Stimulated activated CD8-positive, alpha-beta memory T cell treated with anti-CD3 and anti-CD28 coated beads, Interleukin-15, amount 100 ng/mL, for 1 hour (primary cell): ENCODE results near the gene ZRANB2.

ENCODE experiments used
- DNase-seq: peaks from one replicate; pipeline ENCODE4 v3.0.0-alpha.2; 2020; ENCODE audit warnings: low read depth

ZRANB2 gene

DNA sequence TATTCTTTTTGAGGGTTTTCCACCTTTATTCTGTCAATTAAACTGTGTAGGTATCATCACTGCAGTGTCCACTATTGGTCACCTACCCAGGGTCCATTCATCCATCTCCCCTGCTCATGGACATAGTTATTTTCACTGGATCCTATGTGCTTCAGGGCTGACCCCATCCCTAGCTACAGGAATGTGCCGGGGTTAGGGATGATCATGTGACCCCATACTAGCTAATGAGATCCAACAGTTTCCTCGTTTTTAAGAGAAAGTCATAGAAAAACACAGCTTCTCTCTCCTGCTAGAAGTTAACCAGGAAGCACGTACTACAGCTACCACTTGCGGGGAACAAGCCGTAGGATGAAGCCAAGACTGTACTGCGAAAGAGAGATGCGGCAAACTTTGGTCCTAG, 52.8 kb downstream of the ZRANB2 start:
- no peak for DNase-seq

- DNase-seq: no peak
Observed at GRCh38 chr1:71026093-71026492, 54.7 kb downstream of the ZRANB2 start.

- no peak for DNase-seq
Observed at GRCh38 chr1:71023515-71023914, 57.3 kb downstream of the ZRANB2 start.

GRCh38 chr1:71019233-71019969, 61.4 kb downstream of the ZRANB2 start:
- DNase-seq: no peak

DNA sequence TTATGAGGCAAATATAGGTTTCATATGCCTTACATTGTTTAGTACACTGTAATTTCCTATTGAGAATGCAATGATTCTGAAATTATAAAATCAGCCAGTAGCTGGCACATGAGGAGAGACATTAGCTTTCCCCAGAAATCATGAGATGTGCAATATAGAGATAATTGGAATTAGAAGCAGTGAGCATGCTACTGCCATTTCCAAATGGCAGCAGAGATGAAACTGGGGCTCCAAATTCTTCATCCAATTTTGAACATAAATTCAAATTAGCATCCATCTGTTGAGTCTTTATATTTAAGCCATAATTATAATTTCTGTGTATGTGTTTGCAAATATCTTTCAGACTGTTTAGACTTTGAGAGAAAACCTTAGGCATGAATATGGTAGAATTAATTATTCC, 62.0 kb downstream of the ZRANB2 start:
- no peak for DNase-seq

DNA sequence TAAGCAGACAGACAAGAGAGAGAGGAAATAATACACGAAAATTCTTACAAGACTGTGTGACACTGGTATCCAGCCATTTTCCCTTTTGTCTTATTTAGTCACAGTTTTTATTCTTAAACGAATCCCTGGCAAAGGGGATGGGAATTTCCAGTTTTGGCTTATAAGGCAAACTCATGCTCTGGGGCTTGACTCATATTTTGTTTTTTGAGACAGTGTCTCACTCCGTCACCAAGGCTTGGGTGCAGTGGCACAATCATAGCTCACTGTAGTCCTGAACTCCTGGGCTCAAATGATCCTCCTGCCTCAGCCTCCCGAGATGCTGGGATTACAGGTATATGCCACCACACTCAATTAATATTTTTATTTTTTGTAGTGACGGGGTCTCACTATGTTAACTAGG, 65.1 kb downstream of the ZRANB2 start:
- no peak for DNase-seq

- DNase-seq: no peak
Observed at GRCh38 chr1:71014178-71014579, 66.7 kb downstream of the ZRANB2 start.
